Thoracic aorta (tissue), 2 donors: Measurements from ENCODE around the gene DRD3. TPM values are rescaled to one million over a fixed set of nuclear protein-coding genes. Genes with fewer than 3 reads are reported as not detected.

ENCODE experiments used
- ATAC-seq: fragments of 150-250 bp; one replicate; pipeline ENCODE4 v1.8.0; 2017; ENCODE audit warnings: low read depth; ENCODE audit not compliant: insufficient number of reproducible peaks, low FRiP score
- DNase-seq: peaks from one replicate; pipeline ENCODE4 v3.0.0-alpha.2; 2020; ENCODE audit warnings: low spot score
- H3K27ac ChIP-seq, 2 donors: fragments of 200-600 bp; sonication (generic); 1 replicate in 1 of 2; 2 replicates in 1 of 2; pipeline ENCODE4 v1.5.1; 2016; ENCODE audit warnings: mild to moderate bottlenecking in 2 of 2, moderate library complexity in 2 of 2
- H3K27me3 ChIP-seq: fragments of 200-600 bp; sonication (generic); replicated peaks from 2 replicates; pipeline ENCODE4 v1.6.0; 2016; ENCODE audit warnings: mild to moderate bottlenecking; ENCODE audit not compliant: insufficient read depth
- H3K36me3 ChIP-seq: fragments of 200-600 bp; sonication (generic); one replicate; pipeline ENCODE4 v1.5.1; 2016
- H3K4me1 ChIP-seq, 2 donors: fragments of 200-600 bp; sonication (generic); 1 replicate in 1 of 2; 2 replicates in 1 of 2; pipeline versions ENCODE4 v1.5.1 to v1.6.0; 2016; ENCODE audit warnings: low read depth in 2 of 2, mild to moderate bottlenecking in 1 of 2; ENCODE audit not compliant: control insufficient read depth in 1 of 2
- H3K4me3 ChIP-seq: fragments of 200-600 bp; sonication (generic); 2 replicates; pipeline ENCODE4 v1.5.1; 2016; ENCODE audit warnings: mild to moderate bottlenecking
- H3K9me3 ChIP-seq: fragments of 200-600 bp; sonication (generic); 2 replicates; pipeline ENCODE4 v1.5.1; 2016
- total RNA-seq, 2 donors: library from RNA; depleted of rRNA; stranded (reverse); fragments of >200 nt; gene quantifications; one replicate each; pipeline versions ENCODE4 v1.1.0 to v1.2.3, GENCODE V29; 2016
- TF ChIP-seq, protein P1 (sequence below): fragments of 200-600 bp; sonication (generic); IDR thresholded peaks from one replicate; pipeline ENCODE4 v1.5.1; 2019; ENCODE audit warnings: antibody characterized with exemption

Gene DRD3
- total RNA-seq: not detected

GRCh38 chr3:114178770-114179368, at the start of gene DRD3:
DRD3 (minus strand) TSS chr3:114179052; CDS start chr3:114171992, 7,060 bp downstream.
- no peaks in the 10 kb centered on the region for H3K9me3 ChIP-seq
- TF ChIP-seq, protein P1, sequence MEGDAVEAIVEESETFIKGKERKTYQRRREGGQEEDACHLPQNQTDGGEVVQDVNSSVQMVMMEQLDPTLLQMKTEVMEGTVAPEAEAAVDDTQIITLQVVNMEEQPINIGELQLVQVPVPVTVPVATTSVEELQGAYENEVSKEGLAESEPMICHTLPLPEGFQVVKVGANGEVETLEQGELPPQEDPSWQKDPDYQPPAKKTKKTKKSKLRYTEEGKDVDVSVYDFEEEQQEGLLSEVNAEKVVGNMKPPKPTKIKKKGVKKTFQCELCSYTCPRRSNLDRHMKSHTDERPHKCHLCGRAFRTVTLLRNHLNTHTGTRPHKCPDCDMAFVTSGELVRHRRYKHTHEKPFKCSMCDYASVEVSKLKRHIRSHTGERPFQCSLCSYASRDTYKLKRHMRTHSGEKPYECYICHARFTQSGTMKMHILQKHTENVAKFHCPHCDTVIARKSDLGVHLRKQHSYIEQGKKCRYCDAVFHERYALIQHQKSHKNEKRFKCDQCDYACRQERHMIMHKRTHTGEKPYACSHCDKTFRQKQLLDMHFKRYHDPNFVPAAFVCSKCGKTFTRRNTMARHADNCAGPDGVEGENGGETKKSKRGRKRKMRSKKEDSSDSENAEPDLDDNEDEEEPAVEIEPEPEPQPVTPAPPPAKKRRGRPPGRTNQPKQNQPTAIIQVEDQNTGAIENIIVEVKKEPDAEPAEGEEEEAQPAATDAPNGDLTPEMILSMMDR: no peak
- no peak within 1 kb of the TSS for H3K4me3 ChIP-seq
- ATAC-seq: no peak
- H3K27ac ChIP-seq: no peak within 1 kb of the TSS
- no peaks in the 10 kb centered on the region for H3K27me3 ChIP-seq
- no peaks in the 10 kb centered on the region for H3K36me3 ChIP-seq
- no peaks in the 10 kb centered on the region for H3K4me1 ChIP-seq
- no peak for DNase-seq

GRCh38 chr3:114227076-114227475, 48.2 kb upstream of the DRD3 start:
- H3K4me1 ChIP-seq: no peaks in the 10 kb centered on the region
- TF ChIP-seq, protein P1: no peak
- H3K4me3 ChIP-seq: no peak overlapping the region
- no peak for ATAC-seq
- no peaks in the 10 kb centered on the region for H3K36me3 ChIP-seq
- peaks cover 5% of the 10 kb centered on the region for H3K9me3 ChIP-seq
- H3K27ac ChIP-seq: no peak overlapping the region
- DNase-seq: no peak
- no peaks in the 10 kb centered on the region for H3K27me3 ChIP-seq

- Histone ChIP-seq H3K4me3 (no peak overlapping the region), H3K4me1 (no peaks in the 10 kb centered on the region), H3K27me3 (no peaks in the 10 kb centered on the region), H3K36me3 (no peaks in the 10 kb centered on the region), H3K27ac (no peak overlapping the region), H3K9me3 (peaks cover 5% of the 10 kb centered on the region)
- TF ChIP-seq, protein P1: no peak
- ATAC-seq (no peak), DNase-seq (no peak)
Measured at GRCh38 chr3:114226313-114226712, 47.5 kb upstream of the DRD3 start.

DNA sequence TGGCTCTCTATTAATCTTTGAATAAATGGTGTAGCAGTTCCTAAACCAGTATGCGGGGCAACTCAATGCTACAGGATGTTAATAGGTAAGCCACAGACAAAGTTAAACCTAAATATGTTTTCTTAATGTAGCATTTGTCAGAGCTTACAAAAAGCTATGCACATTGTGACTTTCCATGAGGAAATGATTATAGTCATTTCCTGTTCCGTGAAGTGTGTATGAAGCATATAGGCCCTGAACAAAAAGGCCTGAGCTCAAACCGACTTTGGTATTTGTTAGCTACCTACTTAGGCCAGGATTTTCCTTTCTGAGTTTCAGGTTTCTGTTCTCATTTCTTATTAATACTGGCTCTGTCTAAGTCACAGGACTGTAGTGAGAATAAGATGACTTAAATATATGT, 44.3 kb upstream of the DRD3 start:
- H3K27ac ChIP-seq: no peak overlapping the region
- peaks cover 5% of the 10 kb centered on the region for H3K9me3 ChIP-seq
- no peaks in the 10 kb centered on the region for H3K36me3 ChIP-seq
- TF ChIP-seq, protein P1: no peak
- no peaks in the 10 kb centered on the region for H3K27me3 ChIP-seq
- ATAC-seq (no peak), DNase-seq (no peak)
- no peak overlapping the region for H3K4me3 ChIP-seq
- no peaks in the 10 kb centered on the region for H3K4me1 ChIP-seq

GRCh38 chr3:114221881-114222264, 43.0 kb upstream of the DRD3 start:
- Histone ChIP-seq H3K36me3 (no peaks in the 10 kb centered on the region), H3K27ac (no peak overlapping the region), H3K4me3 (no peak overlapping the region), H3K9me3 (peaks cover 5% of the 10 kb centered on the region), H3K27me3 (no peaks in the 10 kb centered on the region), H3K4me1 (no peaks in the 10 kb centered on the region)
- no peak for ATAC-seq
- no peak for DNase-seq
- TF ChIP-seq, protein P1: no peak
